ENCODE measurements around the gene SUPT6H.
"Not testable (repeated sequence)": the region's sequence is repeated elsewhere in the genome, so short reads cannot be mapped to it uniquely, and the experiment has no call there.

The SUPT6H gene

GRCh38 chr17:28714281-28714680 is 52.3 kb downstream of the SUPT6H start:
- DNase-seq, result peak in 1 of 10 donors; percentile 47
- intact Hi-C loops (cut with DNase I), result loop anchor here (10.0 kb wide), 1 partner anchor 69 kb away; the partner anchor contains the start of gene BLTP2

GRCh38 chr17:28715217-28715616 is 53.2 kb downstream of the SUPT6H start:
- DNase-seq, result peak in 1 of 10 donors; percentile 3

GRCh38 chr17:28716740-28717577 is 55.0 kb downstream of the SUPT6H start:
- DNase-seq, result peak in 1 of 10 donors; percentile 64
- intact Hi-C loops (cut with DNase I), result loop anchor here (10.0 kb wide), 1 partner anchor 72 kb away; the partner anchor contains the start of gene BLTP2

More at GRCh38 chr17:28715217-28715616, 53.2 kb downstream of the SUPT6H start:
- intact Hi-C loops (cut with DNase I), result loop anchor here (10.0 kb wide), 1 partner anchor 70 kb away; the partner anchor contains the start of gene BLTP2

GRCh38 chr17:28717578-28718332 is 55.8 kb downstream of the SUPT6H start, which contains the start of gene RAB34:
RAB34 (minus strand) TSS chr17:28717868; CDS start chr17:28717266, 602 bp downstream.
- intact Hi-C loops (cut with DNase I), result loop anchor here (2.0 to 10.0 kb wide), 2 partner anchors 73 to 235 kb away; partner anchors contain the start of gene BLTP2
- DNase-seq, result peak in 4 of 10 donors; percentile 22 to 76 (median 44)

GRCh38 chr17:28718333-28719020 is 56.5 kb downstream of the SUPT6H start:
- no peak for DNase-seq
- intact Hi-C loops (cut with DNase I), result loop anchor here (2.0 to 10.0 kb wide), 2 partner anchors 74 to 234 kb away; partner anchors contain the start of gene BLTP2

GRCh38 chr17:28719021-28719433 is 57.0 kb downstream of the SUPT6H start:
- DNase-seq, result no peak
- intact Hi-C loops (cut with DNase I), result loop anchor here (2.0 to 10.0 kb wide), 2 partner anchors 74 to 234 kb away; partner anchors contain the start of gene BLTP2

- intact Hi-C loops (cut with DNase I), result no loop called here
- DNase-seq, result peak in 1 of 10 donors; percentile 11
These were observed 58.4 kb downstream of the SUPT6H start for GRCh38 chr17:28720247-28720996.

GRCh38 chr17:28720997-28721329 is 59.0 kb downstream of the SUPT6H start:
- peak in 1 of 10 donors; percentile 41 for DNase-seq
- intact Hi-C loops (cut with DNase I), result not testable (repeated sequence)

- intact Hi-C loops (cut with DNase I), result no loop called here
These were observed 60.6 kb downstream of the SUPT6H start for GRCh38 chr17:28722417-28723158.

GRCh38 chr17:28723159-28723835 is 61.3 kb downstream of the SUPT6H start:
- intact Hi-C loops (cut with DNase I), result no loop called here
- no peak for DNase-seq

More at GRCh38 chr17:28722417-28723158, 60.6 kb downstream of the SUPT6H start:
- DNase-seq, result no peak

GRCh38 chr17:28723836-28724499 is 62.0 kb downstream of the SUPT6H start:
- intact Hi-C loops (cut with DNase I), result not testable (repeated sequence)
- DNase-seq, result peak in 1 of 10 donors; percentile 31

GRCh38 chr17:28724500-28725165 is 62.6 kb downstream of the SUPT6H start:
- no peak for DNase-seq

GRCh38 chr17:28725166-28725659 is 63.2 kb downstream of the SUPT6H start:
- intact Hi-C loops (cut with DNase I), result loop anchor here (5.0 kb wide), 1 partner anchor 187 kb away; no protein-coding TSS in a partner anchor

More at GRCh38 chr17:28724500-28725165, 62.6 kb downstream of the SUPT6H start:
- intact Hi-C loops (cut with DNase I), result loop anchor here (5.0 kb wide), 1 partner anchor 188 kb away; no protein-coding TSS in a partner anchor

GRCh38 chr17:28725660-28726225 is 63.7 kb downstream of the SUPT6H start:
- intact Hi-C loops (cut with DNase I), result loop anchor here (2.0 to 5.0 kb wide), 2 partner anchors 187 to 227 kb away; no protein-coding TSS in a partner anchor
- DNase-seq, result peak in 2 of 10 donors; percentile 82 to 84

More at GRCh38 chr17:28725166-28725659, 63.2 kb downstream of the SUPT6H start:
- DNase-seq, result peak in 2 of 10 donors; percentile 16 to 56

- intact Hi-C loops (cut with DNase I), result loop anchor here (2.0 to 5.0 kb wide), 2 partner anchors 186 to 227 kb away; no protein-coding TSS in a partner anchor
- DNase-seq, result peak in 4 of 10 donors; percentile 40 to 88 (median 66)
These were observed 64.2 kb downstream of the SUPT6H start, which contains the start of gene TLCD1 for GRCh38 chr17:28726226-28726626. TLCD1 (minus strand) TSS chr17:28726233; CDS start chr17:28726097, 136 bp downstream.
